Upper lobe of left lung (tissue), 4 donors: Measurements from ENCODE around the gene GP2.

Experiments
- EP300 ChIP-seq, 4 donors: sonication (generic); formaldehyde crosslinking; IDR thresholded peaks; one replicate each; pipeline ENCODE4 v1.5.1; 2017; ENCODE audit warnings: antibody characterized with exemption in 4 of 4, control low read depth in 2 of 4
- TF ChIP-seq, protein P1 (sequence below), 6 experiments: fragments of 450-650 bp in 4 of 6; fragments of 200-600 bp in 2 of 6; sonication (generic) in 2 of 6; IDR thresholded peaks; one replicate each; pipeline ENCODE4 v1.5.1; 2016 to 2019; ENCODE audit warnings: antibody characterized with exemption in 6 of 6

- TF ChIP-seq, protein P1, sequence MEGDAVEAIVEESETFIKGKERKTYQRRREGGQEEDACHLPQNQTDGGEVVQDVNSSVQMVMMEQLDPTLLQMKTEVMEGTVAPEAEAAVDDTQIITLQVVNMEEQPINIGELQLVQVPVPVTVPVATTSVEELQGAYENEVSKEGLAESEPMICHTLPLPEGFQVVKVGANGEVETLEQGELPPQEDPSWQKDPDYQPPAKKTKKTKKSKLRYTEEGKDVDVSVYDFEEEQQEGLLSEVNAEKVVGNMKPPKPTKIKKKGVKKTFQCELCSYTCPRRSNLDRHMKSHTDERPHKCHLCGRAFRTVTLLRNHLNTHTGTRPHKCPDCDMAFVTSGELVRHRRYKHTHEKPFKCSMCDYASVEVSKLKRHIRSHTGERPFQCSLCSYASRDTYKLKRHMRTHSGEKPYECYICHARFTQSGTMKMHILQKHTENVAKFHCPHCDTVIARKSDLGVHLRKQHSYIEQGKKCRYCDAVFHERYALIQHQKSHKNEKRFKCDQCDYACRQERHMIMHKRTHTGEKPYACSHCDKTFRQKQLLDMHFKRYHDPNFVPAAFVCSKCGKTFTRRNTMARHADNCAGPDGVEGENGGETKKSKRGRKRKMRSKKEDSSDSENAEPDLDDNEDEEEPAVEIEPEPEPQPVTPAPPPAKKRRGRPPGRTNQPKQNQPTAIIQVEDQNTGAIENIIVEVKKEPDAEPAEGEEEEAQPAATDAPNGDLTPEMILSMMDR (IDR thresholded peaks at IDR 0.05) = no peak
- no peak for TF ChIP-seq EP300 (IDR thresholded peaks at IDR 0.05)
Measured at GRCh38 chr16:20355114-20355782, 27.9 kb upstream of the GP2 start.
